K562 (cell line): ENCODE results near the gene CEP135. TPM values are rescaled to one million over a fixed set of nuclear protein-coding genes. Genes with fewer than 3 reads are reported as not detected.

Experiments used
- ATAC-seq: fragments of 200-7000 bp; cut with Tn5 transposase; 3 replicates; pipeline ENCODE4 v1.9.1; 2020; ENCODE audit warnings: moderate library complexity
- BruUV-seq: library from RNA; stranded (reverse); fragments of 400-500 nt; replicated peaks from 2 replicates; lab custom pipeline; 2021; lab: Mats Ljungman, UMichigan
- CTCF ChIA-PET: fragments of 300-600 bp; formaldehyde crosslinking; extraction: SDS; loops from one replicate; lab custom pipeline; 2021; ENCODE audit warnings: low intra/inter-chr PET ratio; lab: Yijun Ruan, JAX
- POLR2A ChIA-PET: fragments of 300-600, 350-650 bp; sonication (Branson Sonifier 250); formaldehyde crosslinking; extraction: SDS; loops from one replicate; lab custom pipeline; 2021; ENCODE audit warnings: antibody characterized with exemption, inconsistent platforms; lab: Yijun Ruan, JAX
- DNase-seq, 4 experiments: peaks; one replicate each; pipeline versions ENCODE4 v3.0.0 to v3.0.0-alpha.2; 2011 to 2018; ENCODE audit warnings: low spot score in 3 of 4, mixed read lengths in 3 of 4; ENCODE audit errors: extremely low read depth in 1 of 4
- FAIRE-seq: peaks from 2 replicates; lab custom pipeline; 2011; peaks lifted over from hg19 to GRCh38; lab: Jason Lieb, UNC
- H2AFZ ChIP-seq: 2 replicates; pipeline ENCODE4 v1.6.0; 2011; ENCODE audit warnings: low read depth, low read length, control low read depth, inconsistent platforms
- H3K27ac ChIP-seq: fragments of 200-600 bp; 3 replicates; pipeline ENCODE4 v1.8.0; 2011; ENCODE audit warnings: low read depth, mild to moderate bottlenecking, control low read depth, inconsistent platforms, low read length, moderate library complexity, mixed read lengths; ENCODE audit errors: extremely low read depth
- H3K27me3 ChIP-seq, 2 experiments: fragments of 300-600 bp in 1 of 2; 2 replicates in 1 of 2; 3 replicates in 1 of 2; pipeline versions ENCODE4 v1.6.0 to v1.8.0; 2011; ENCODE audit warnings: inconsistent platforms in 2 of 2, low read length in 2 of 2, mild to moderate bottlenecking in 1 of 2, mixed read lengths in 1 of 2, moderate library complexity in 1 of 2; ENCODE audit not compliant: control insufficient read depth in 2 of 2, insufficient read depth in 2 of 2
- H3K36me3 ChIP-seq: fragments of 300-600 bp; 3 replicates; pipeline ENCODE4 v1.8.0; 2011; ENCODE audit warnings: mild to moderate bottlenecking, low read length, inconsistent platforms; ENCODE audit not compliant: control insufficient read depth, insufficient read depth
- H3K4me1 ChIP-seq, 2 experiments: fragments of 200-600 bp in 1 of 2; replicated peaks in 1 of 2; 2 replicates in 1 of 2; 3 replicates in 1 of 2; pipeline versions ENCODE4 v1.5.1 to v1.8.0; 2011; ENCODE audit warnings: inconsistent platforms in 2 of 2, low read length in 2 of 2, mild to moderate bottlenecking in 1 of 2, mixed read lengths in 1 of 2, moderate library complexity in 1 of 2; ENCODE audit not compliant: control insufficient read depth in 2 of 2, insufficient read depth in 2 of 2
- H3K4me2 ChIP-seq: 2 replicates; pipeline ENCODE4 v1.6.1; 2011; ENCODE audit warnings: low read length, control low read depth, inconsistent platforms, mixed read lengths; ENCODE audit not compliant: insufficient read depth
- H3K4me3 ChIP-seq: fragments of 200-600 bp; sonication (generic), shearing (Covaris generic); 2 replicates; pipeline ENCODE4 v1.5.1; 2016; ENCODE audit warnings: control low read depth, inconsistent platforms
- H3K79me2 ChIP-seq: fragments of 200-600 bp; 3 replicates; pipeline ENCODE4 v1.8.0; 2011; ENCODE audit warnings: low read length, inconsistent platforms; ENCODE audit not compliant: control insufficient read depth, insufficient read depth
- H3K9ac ChIP-seq, 2 experiments: 2 replicates each; pipeline versions ENCODE4 v1.6.0 to v1.6.1; 2011; ENCODE audit warnings: low read depth in 2 of 2, low read length in 2 of 2, control low read depth in 1 of 2, inconsistent platforms in 1 of 2, mild to moderate bottlenecking in 1 of 2, mixed read lengths in 1 of 2; ENCODE audit not compliant: insufficient read depth in 1 of 2
- H3K9me1 ChIP-seq: one replicate; pipeline ENCODE4 v1.6.0; 2011; ENCODE audit warnings: inconsistent platforms, mild to moderate bottlenecking, low read length, moderate library complexity; ENCODE audit not compliant: control insufficient read depth, insufficient read depth
- H3K9me3 ChIP-seq: replicated peaks from 2 replicates; pipeline ENCODE4 v1.5.1; 2011; ENCODE audit warnings: low read depth, low read length, inconsistent platforms; ENCODE audit not compliant: control insufficient read depth, insufficient read depth
- H4K20me1 ChIP-seq: replicated peaks from 2 replicates; pipeline ENCODE4 v1.6.1; 2011; ENCODE audit warnings: low read length, inconsistent platforms, mixed read lengths; ENCODE audit not compliant: control insufficient read depth, insufficient read depth
- ARID2 ChIP-seq: fragments of 450-650 bp; IDR thresholded peaks from 2 replicates; pipeline ENCODE4 v1.6.1; 2017; ENCODE audit warnings: antibody characterized with exemption, mild to moderate bottlenecking
- ELF4 ChIP-seq: fragments of 450-650 bp; formaldehyde crosslinking; IDR thresholded peaks from 2 replicates; pipeline ENCODE4 v1.4.0; 2022; ENCODE audit warnings: missing genetic modification characterization
- NFE2L1 ChIP-seq: fragments of 450-650 bp; IDR thresholded peaks from 2 replicates; pipeline ENCODE4 v1.6.1; 2016; ENCODE audit warnings: missing genetic modification characterization, low read depth, mild to moderate bottlenecking, missing compliant biosample characterization, moderate library complexity, borderline replicate concordance
- TOE1 ChIP-seq, 2 experiments: fragments of 450-650 bp in 1 of 2; sonication (generic) in 1 of 2; formaldehyde crosslinking in 1 of 2; IDR thresholded peaks; 2 replicates each; pipeline versions ENCODE4 v1.7.1 to v1.8.0; 2016 to 2022; ENCODE audit warnings: borderline replicate concordance in 2 of 2, mild to moderate bottlenecking in 2 of 2, antibody characterized with exemption in 1 of 2, inconsistent platforms in 1 of 2, low read depth in 1 of 2, missing genetic modification reagents in 1 of 2, moderate library complexity in 1 of 2
- ZNF830 ChIP-seq: fragments of 250-450 bp; sonication (Bioruptor Pico); IDR thresholded peaks from 2 replicates; pipeline ENCODE4 v1.5.0; 2021; ENCODE audit warnings: mild to moderate bottlenecking
- WGBS: fragments of 100-300 bp; shearing (Covaris generic); methylation state at CpG from one replicate; pipeline ENCODE4 v1.1.6; 2016; ENCODE audit warnings: low coverage, mixed read lengths; ENCODE audit not compliant: insufficient coverage; ENCODE audit errors: missing lambda C conversion rate; 5-methylcytosine and 5-hydroxymethylcytosine counted together
- in situ Hi-C: fragments of 300-500 bp; cut with MboI; formaldehyde crosslinking; loops from 4 replicates; pipeline ENCODE4 v1.15.0; 2018; ENCODE audit warnings: inconsistent platforms, mixed read lengths
- intact Hi-C: fragments of 100-400 bp; cut with micrococcal nuclease; formaldehyde crosslinking; loops from 2 replicates; pipeline ENCODE4 v1.14.2; 2022
- polyA plus RNA-seq, 8 experiments: library from polyadenylated mRNA; depleted of rRNA in 4 of 8; stranded (reverse) in 5 of 8; unstranded in 3 of 8; fragments of >200 nt; fragmentation: Nextera tagmentation in 2 of 8; fragmentation: Illumina TruSeq in 1 of 8; extraction: Ambion mirVana in 2 of 8; extraction: Trizol in 1 of 8; gene quantifications; 2 replicates each; pipeline versions ENCODE4 v1.2.1 to v1.2.3, GENCODE V29; 2011 to 2014; ENCODE audit warnings: inconsistent platforms in 1 of 8, missing spikeins in 1 of 8
- total RNA-seq, 7 experiments: library from RNA; depleted of rRNA in 6 of 7; stranded (reverse); fragments of >200 nt in 6 of 7; fragmentation: Illumina TruSeq in 2 of 7; extraction: Trizol in 2 of 7; gene quantifications; 2 replicates each; pipeline versions ENCODE4 v1.2.1 to v1.2.3, GENCODE V29; 2011 to 2021; ENCODE audit warnings: low replicate concordance in 1 of 7
- TF ChIP-seq, protein P1 (sequence below), 2 experiments: fragments of 250-450 bp in 1 of 2; fragments of 450-650 bp in 1 of 2; sonication (Bioruptor Pico) in 1 of 2; IDR thresholded peaks; 2 replicates each; pipeline versions ENCODE4 v1.6.1 to v1.8.0; 2016 to 2021; ENCODE audit warnings: mild to moderate bottlenecking in 2 of 2, moderate library complexity in 2 of 2, missing compliant biosample characterization in 1 of 2, missing genetic modification characterization in 1 of 2
- TF ChIP-seq, protein P2 (sequence below): fragments of 450-650 bp; IDR thresholded peaks from 2 replicates; pipeline ENCODE4 v1.6.1; 2016; ENCODE audit warnings: mild to moderate bottlenecking, moderate library complexity
- TF ChIP-seq, protein P3 (sequence below): IDR thresholded peaks from 3 replicates; pipeline ENCODE4 v1.6.1; 2011; ENCODE audit warnings: borderline replicate concordance, mild to moderate bottlenecking; ENCODE audit not compliant: insufficient read length, insufficient read depth

The CEP135 gene
- total and polyA plus RNA-seq, 9 of the 15 experiments (the other 6 are each of a cell fraction or from before 2014, with no cell fraction given) = 3.1 to 18.9 (median 15.3) TPM

DNA sequence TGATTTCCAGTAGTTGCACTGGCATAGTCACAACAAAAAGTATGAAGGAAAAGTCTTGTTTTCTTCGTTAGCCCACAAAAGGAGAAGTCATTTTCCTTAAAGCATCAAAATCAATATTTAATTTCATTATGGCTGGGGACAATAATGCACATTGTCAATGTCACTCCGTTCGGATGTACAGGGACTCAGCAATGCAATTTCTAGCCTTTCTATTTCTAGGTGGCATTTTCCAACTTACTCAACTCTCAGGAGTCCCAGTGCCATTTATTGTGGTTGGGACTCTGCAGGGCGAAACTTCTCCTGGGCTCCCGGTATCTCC, 99.6 kb downstream of the CEP135 start:
- no peaks in the 10 kb centered on the region for H3K9me3 ChIP-seq
- peak overlapping the region in 1 of 2 experiments; percentile 88; a peak in 1 of 4 replicates for H3K9ac ChIP-seq
- H3K27me3 ChIP-seq = peaks cover 14 to 17% of the 10 kb centered on the region in 2 experiments
- H3K27ac ChIP-seq = no peak overlapping the region
- H4K20me1 ChIP-seq = no peaks in the 10 kb centered on the region
- POLR2A ChIA-PET = no interaction called here
- H3K4me1 ChIP-seq = peaks cover 0 to 16% of the 10 kb centered on the region in 2 experiments; a peak in 3 of 5 replicates
- H3K79me2 ChIP-seq = no peaks in the 10 kb centered on the region
- H2AFZ ChIP-seq = peak overlapping the region; percentile 78
- H3K4me3 ChIP-seq = peak overlapping the region; percentile 47
- no TSS peak for BruUV-seq
- H3K4me2 ChIP-seq = peak overlapping the region; percentile 78
- in situ Hi-C loops (no loop called here), intact Hi-C loops (loop anchor here (2.0 to 5.0 kb wide), 2 partner anchors 100 to 254 kb away; partner anchors contain the start of gene CEP135)
- CTCF ChIA-PET = interaction anchor here (1.1 kb wide), 1 partner anchor 100 kb away, joined by 4 read pairs; no protein-coding TSS in a partner anchor
- H3K9me1 ChIP-seq = no peaks in the 10 kb centered on the region
- ATAC-seq = no peak
- no peak for DNase-seq
- no peaks in the 10 kb centered on the region for H3K36me3 ChIP-seq
- no peak for FAIRE-seq
- WGBS = 16% methylated on average over 5 of the region's 5 CpGs
- TF ChIP-seq, protein P1, sequence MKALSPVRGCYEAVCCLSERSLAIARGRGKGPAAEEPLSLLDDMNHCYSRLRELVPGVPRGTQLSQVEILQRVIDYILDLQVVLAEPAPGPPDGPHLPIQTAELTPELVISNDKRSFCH (CRISPR knock-in tag; IDR thresholded peaks at IDR 0.05) = no peak
- TF ChIP-seq, protein P1 (tag; IDR thresholded peaks at IDR 0.05) = no peak
- TF ChIP-seq ARID2 = no peak
- TF ChIP-seq, protein P2, sequence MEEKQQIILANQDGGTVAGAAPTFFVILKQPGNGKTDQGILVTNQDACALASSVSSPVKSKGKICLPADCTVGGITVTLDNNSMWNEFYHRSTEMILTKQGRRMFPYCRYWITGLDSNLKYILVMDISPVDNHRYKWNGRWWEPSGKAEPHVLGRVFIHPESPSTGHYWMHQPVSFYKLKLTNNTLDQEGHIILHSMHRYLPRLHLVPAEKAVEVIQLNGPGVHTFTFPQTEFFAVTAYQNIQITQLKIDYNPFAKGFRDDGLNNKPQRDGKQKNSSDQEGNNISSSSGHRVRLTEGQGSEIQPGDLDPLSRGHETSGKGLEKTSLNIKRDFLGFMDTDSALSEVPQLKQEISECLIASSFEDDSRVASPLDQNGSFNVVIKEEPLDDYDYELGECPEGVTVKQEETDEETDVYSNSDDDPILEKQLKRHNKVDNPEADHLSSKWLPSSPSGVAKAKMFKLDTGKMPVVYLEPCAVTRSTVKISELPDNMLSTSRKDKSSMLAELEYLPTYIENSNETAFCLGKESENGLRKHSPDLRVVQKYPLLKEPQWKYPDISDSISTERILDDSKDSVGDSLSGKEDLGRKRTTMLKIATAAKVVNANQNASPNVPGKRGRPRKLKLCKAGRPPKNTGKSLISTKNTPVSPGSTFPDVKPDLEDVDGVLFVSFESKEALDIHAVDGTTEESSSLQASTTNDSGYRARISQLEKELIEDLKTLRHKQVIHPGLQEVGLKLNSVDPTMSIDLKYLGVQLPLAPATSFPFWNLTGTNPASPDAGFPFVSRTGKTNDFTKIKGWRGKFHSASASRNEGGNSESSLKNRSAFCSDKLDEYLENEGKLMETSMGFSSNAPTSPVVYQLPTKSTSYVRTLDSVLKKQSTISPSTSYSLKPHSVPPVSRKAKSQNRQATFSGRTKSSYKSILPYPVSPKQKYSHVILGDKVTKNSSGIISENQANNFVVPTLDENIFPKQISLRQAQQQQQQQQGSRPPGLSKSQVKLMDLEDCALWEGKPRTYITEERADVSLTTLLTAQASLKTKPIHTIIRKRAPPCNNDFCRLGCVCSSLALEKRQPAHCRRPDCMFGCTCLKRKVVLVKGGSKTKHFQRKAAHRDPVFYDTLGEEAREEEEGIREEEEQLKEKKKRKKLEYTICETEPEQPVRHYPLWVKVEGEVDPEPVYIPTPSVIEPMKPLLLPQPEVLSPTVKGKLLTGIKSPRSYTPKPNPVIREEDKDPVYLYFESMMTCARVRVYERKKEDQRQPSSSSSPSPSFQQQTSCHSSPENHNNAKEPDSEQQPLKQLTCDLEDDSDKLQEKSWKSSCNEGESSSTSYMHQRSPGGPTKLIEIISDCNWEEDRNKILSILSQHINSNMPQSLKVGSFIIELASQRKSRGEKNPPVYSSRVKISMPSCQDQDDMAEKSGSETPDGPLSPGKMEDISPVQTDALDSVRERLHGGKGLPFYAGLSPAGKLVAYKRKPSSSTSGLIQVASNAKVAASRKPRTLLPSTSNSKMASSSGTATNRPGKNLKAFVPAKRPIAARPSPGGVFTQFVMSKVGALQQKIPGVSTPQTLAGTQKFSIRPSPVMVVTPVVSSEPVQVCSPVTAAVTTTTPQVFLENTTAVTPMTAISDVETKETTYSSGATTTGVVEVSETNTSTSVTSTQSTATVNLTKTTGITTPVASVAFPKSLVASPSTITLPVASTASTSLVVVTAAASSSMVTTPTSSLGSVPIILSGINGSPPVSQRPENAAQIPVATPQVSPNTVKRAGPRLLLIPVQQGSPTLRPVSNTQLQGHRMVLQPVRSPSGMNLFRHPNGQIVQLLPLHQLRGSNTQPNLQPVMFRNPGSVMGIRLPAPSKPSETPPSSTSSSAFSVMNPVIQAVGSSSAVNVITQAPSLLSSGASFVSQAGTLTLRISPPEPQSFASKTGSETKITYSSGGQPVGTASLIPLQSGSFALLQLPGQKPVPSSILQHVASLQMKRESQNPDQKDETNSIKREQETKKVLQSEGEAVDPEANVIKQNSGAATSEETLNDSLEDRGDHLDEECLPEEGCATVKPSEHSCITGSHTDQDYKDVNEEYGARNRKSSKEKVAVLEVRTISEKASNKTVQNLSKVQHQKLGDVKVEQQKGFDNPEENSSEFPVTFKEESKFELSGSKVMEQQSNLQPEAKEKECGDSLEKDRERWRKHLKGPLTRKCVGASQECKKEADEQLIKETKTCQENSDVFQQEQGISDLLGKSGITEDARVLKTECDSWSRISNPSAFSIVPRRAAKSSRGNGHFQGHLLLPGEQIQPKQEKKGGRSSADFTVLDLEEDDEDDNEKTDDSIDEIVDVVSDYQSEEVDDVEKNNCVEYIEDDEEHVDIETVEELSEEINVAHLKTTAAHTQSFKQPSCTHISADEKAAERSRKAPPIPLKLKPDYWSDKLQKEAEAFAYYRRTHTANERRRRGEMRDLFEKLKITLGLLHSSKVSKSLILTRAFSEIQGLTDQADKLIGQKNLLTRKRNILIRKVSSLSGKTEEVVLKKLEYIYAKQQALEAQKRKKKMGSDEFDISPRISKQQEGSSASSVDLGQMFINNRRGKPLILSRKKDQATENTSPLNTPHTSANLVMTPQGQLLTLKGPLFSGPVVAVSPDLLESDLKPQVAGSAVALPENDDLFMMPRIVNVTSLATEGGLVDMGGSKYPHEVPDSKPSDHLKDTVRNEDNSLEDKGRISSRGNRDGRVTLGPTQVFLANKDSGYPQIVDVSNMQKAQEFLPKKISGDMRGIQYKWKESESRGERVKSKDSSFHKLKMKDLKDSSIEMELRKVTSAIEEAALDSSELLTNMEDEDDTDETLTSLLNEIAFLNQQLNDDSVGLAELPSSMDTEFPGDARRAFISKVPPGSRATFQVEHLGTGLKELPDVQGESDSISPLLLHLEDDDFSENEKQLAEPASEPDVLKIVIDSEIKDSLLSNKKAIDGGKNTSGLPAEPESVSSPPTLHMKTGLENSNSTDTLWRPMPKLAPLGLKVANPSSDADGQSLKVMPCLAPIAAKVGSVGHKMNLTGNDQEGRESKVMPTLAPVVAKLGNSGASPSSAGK = no peak
- no peak for TF ChIP-seq TOE1 (IDR thresholded peaks at IDR 0.05; ENCODE audit: borderline replicate concordance)
- no peak for TF ChIP-seq TOE1 (CRISPR knock-in tag; IDR thresholded peaks at IDR 0.05; ENCODE audit: borderline replicate concordance, low read depth)
- TF ChIP-seq, protein P3, sequence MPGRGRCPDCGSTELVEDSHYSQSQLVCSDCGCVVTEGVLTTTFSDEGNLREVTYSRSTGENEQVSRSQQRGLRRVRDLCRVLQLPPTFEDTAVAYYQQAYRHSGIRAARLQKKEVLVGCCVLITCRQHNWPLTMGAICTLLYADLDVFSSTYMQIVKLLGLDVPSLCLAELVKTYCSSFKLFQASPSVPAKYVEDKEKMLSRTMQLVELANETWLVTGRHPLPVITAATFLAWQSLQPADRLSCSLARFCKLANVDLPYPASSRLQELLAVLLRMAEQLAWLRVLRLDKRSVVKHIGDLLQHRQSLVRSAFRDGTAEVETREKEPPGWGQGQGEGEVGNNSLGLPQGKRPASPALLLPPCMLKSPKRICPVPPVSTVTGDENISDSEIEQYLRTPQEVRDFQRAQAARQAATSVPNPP = no peak
- no peak for TF ChIP-seq NFE2L1
- no peak for TF ChIP-seq ZNF830
- no peak for TF ChIP-seq ELF4
